Activated CD4-positive, alpha-beta T cell treated with anti-CD3 and anti-CD28 coated beads, Interleukin-2, amount 50 U/mL, for 24 hours (primary cell): ENCODE measurements around the gene OR1L6.

ENCODE experiments used
- DNase-seq, 2 donors: peaks; one replicate each; pipeline ENCODE4 v3.0.0-alpha.2; 2020; ENCODE audit warnings: low read depth in 1 of 2, low spot score in 1 of 2

Gene OR1L6

GRCh38 chr9:122742003-122742402, at the start of gene OR1L6:
Gene OR1L6 (plus strand): TSS chr9:122742303. CDS start chr9:122749848, 7,545 bp downstream.
- DNase-seq, result no peak

DNA sequence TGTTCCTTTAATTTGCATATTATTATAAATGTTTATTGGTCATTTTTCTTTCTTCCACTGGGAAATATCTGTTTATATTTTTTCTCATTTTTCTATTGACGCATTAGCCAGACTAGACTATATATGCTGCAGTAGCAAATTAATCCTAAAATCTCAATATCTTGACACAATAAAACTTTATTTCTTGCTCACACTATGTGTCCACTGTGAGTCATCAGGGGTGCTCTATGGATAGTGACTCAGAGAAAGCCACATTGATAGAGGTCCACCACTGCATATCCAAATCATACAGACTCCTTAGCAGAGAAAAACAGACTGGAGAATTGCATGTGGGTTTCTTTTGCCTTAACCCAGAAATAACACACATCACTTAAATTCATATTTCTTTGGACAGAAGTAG, 46.4 kb upstream of the OR1L6 start:
- no peak for DNase-seq

GRCh38 chr9:122718038-122718437, 24.1 kb upstream of the OR1L6 start:
- DNase-seq, result no peak

DNA sequence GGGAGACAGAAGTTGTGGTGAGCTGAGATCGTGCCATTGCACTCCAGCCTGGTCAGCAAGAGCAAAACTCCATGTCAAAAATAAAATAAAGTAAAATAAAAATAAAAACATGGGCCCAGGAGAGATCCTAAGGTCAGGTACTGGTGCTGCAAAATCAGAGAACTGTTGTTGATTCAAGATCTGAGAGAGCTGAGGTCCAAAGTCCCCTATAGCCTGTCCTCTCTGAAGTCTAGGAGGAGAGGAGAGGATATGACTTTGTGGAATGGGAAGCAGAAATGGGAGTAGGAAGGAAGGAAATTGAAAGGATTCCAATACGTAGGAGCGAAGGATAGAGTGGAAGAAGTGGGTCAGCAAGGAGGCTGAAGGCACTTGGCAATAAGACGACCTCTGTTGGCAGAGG, 22.9 kb upstream of the OR1L6 start:
- no peak for DNase-seq

GRCh38 chr9:122723690-122724089, 18.4 kb upstream of the OR1L6 start, which contains the start of gene OR1L4:
Gene OR1L4 (plus strand): TSS chr9:122723990. CDS start chr9:122723990, 0 bp downstream.
- DNase-seq, result no peak

DNA sequence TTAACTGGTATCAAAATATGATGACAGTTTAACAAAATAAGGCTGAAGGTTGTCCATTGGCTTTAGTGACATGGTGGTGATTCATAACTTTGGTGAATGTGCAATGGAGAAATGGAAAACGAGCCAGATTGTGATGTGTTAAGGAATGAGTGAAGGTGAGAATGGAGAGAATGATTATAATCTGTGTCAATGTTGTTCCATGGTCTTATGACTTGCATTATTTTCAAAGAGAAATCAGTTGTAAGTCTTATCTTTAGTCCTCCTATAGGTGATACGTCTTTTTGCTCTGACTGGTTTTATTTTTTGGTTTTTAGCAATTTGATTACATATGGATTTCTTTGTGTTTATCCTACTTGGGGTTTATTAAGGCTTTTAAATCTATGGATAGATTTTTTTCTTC, 12.7 kb downstream of the OR1L6 start:
- no peak for DNase-seq

GRCh38 chr9:122767817-122768216, 25.7 kb downstream of the OR1L6 start:
- no peak for DNase-seq

- no peak for DNase-seq
Observed at GRCh38 chr9:122777052-122777451, 34.9 kb downstream of the OR1L6 start.

DNA sequence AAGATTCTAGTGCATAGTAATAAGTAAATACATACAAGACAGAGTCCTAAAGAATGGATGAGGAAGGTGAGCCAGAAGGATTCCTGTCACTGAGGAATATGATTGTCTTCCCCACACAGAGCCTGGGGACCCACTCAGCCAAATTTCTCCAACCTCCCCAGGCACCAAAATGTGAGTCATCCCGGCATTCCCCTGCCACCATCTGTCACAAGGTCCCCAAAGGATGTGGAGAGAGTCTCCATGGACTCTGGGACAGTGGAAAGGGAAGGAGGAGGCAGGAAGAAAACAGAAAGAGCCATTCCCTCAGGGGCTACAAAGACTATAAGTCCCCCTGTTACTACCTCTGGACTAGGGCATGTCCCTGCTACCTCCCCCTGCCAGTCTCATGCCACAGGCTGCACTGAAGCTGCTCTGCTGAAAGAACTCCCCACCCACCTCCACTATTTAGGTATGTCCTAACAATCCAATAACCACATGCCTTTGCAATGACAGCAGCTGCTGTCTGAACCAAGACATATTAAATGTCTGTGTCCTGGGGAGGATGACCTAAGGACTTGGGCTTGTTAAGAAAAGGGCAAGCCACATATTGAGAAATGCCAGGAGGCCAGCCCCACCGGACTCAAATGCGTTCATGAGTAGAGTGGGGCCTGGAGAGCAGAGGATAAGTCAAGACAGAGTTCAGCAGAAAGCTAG, 36.0 kb downstream of the OR1L6 start:
- DNase-seq, result no peak

- DNase-seq, result no peak
Observed at GRCh38 chr9:122779181-122779580, 37.1 kb downstream of the OR1L6 start.

- no peak for DNase-seq
Observed at GRCh38 chr9:122780026-122780425, 37.9 kb downstream of the OR1L6 start.

GRCh38 chr9:122781671-122782070, 39.6 kb downstream of the OR1L6 start:
- DNase-seq, result no peak

GRCh38 chr9:122785269-122785668, 43.2 kb downstream of the OR1L6 start:
- DNase-seq, result no peak

- no peak for DNase-seq
Observed at GRCh38 chr9:122786338-122786737, 44.2 kb downstream of the OR1L6 start.

GRCh38 chr9:122788831-122789230, 46.7 kb downstream of the OR1L6 start, which contains the start of gene OR5C1:
Gene OR5C1 (plus strand): TSS chr9:122788933. CDS start chr9:122788933, 0 bp downstream.
- no peak for DNase-seq

DNA sequence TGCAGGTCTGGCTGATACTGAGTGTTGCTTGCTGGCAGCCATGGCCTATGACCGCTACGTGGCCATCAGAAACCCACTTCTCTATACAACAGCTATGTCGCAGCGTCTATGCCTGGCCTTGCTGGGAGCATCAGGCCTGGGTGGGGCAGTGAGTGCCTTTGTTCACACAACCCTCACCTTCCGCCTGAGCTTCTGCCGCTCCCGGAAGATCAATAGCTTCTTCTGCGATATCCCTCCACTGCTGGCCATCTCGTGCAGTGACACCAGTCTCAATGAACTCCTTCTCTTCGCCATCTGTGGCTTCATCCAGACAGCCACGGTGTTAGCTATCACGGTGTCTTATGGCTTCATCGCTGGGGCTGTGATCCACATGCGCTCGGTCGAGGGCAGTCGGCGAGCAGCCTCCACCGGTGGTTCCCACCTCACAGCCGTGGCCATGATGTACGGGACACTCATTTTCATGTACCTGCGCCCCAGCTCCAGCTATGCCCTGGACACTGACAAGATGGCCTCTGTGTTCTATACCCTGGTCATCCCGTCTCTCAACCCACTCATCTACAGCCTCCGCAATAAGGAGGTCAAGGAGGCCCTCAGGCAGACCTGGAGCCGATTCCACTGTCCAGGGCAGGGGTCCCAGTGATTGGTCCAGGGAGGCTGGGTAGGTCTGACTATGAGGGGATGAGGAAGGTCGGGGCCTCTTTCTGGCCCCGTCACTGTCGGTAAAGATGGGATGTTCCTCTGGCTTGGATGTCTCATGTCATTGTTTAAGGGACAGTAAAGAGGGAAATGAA, 47.3 kb downstream of the OR1L6 start:
- no peak for DNase-seq

DNA sequence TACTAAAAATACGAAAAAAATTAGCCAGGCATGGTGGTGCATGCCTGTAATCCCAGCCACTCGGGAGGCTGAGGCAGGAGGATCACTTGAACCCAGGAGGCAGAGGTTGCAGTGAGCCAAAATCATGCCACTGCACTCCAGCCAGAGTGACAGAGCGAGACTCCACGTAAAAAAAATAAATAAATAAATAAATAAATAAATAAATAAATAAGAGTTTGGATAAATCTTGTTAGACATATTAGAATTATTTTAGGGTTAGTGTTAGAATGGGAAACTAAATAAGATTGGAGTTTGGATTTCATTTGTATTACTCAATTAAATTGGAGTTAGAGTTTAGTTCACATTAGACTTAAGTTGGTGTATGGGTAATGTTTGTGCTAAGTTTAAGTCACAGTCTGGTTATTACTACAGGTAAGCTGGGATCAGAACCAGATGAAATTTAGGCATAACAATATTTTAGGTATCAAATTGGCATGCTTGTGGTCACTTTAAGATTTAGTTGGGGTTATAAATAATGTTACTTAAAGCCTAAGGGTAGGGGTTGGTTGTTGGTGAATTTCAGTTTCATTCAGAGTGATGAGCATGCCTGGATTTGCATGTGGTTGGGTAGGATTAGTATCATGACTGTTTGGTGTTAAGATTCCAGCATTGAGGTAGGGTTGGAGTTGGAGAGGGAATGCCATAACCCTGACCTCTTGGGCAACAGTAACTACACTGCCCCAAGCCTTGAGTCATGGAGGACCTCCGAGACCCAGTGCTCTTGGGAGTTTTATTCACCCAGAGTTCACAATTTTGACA, 50.0 kb downstream of the OR1L6 start:
- DNase-seq, result no peak

DNA sequence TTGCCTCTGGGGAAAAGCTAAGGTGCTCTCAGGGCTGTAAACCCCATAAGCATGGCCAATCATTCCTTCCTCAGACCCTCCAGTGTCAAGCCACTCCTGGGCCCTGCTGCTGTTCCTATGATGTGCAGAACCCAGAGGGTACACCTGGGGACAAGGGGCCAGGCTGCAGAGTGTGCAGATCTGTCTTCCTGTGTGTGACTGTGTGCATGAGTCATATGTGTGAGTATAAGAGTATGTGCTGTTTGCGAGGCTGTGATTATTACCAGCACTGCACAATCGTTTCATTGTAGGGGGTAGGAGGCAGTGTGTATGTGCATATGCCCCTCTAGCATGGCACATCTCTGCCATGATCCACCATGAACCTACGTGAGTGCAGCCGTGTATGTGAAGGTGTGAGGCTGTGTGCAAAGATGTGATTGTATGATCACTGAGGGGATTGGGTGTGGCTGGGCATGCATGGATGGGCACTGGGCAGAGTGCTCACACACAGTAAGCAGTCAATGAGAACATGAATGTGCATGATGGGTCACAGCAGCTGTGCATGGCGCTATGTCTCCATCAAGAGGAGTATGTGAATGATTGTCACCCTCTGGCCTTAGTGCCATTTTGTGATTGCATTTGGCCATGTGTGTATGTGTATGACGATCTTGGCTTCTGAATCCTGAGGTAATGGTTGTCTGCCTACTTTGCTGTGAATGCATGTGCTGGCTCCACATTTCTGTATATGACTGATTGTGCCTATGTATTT, 55.4 kb downstream of the OR1L6 start:
- no peak for DNase-seq
